ENCODE data around the gene ITPKC.
"Not testable (repeated sequence)": the region's sequence is repeated elsewhere in the genome, so short reads cannot be mapped to it uniquely, and the experiment has no call there.

The ITPKC gene

GRCh38 chr19:40742477-40742876 lies 25.6 kb downstream of the ITPKC start:
- DNase-seq = no peak

GRCh38 chr19:40742886-40743285 lies 26.0 kb downstream of the ITPKC start:
- no peak for DNase-seq

GRCh38 chr19:40743926-40744325 lies 27.0 kb downstream of the ITPKC start:
- DNase-seq = no peak

- no peak for DNase-seq
These were observed 27.9 kb downstream of the ITPKC start for GRCh38 chr19:40744554-40745401.

- no peak for DNase-seq
These were observed 28.5 kb downstream of the ITPKC start for GRCh38 chr19:40745402-40745780.

- DNase-seq = no peak
These were observed 30.6 kb downstream of the ITPKC start for GRCh38 chr19:40747536-40747935.

GRCh38 chr19:40750058-40750873 lies 33.4 kb downstream of the ITPKC start, which contains the start of gene ACTMAP:
ACTMAP (minus strand) TSS chr19:40750477; CDS start chr19:40749803, 674 bp downstream.
- DNase-seq = peak; percentile 100

GRCh38 chr19:40750874-40751537 lies 34.1 kb downstream of the ITPKC start, which contains the start of gene SNRPA:
SNRPA (plus strand) TSS chr19:40751203; CDS start chr19:40751409, 206 bp downstream.
- DNase-seq = peak; percentile 99

GRCh38 chr19:40752257-40752781 lies 35.4 kb downstream of the ITPKC start:
- DNase-seq = no peak

- no peak for DNase-seq
These were observed 37.8 kb downstream of the ITPKC start for GRCh38 chr19:40754611-40755247.

GRCh38 chr19:40755248-40755624 lies 38.3 kb downstream of the ITPKC start:
- no peak for DNase-seq

- no peak for DNase-seq
These were observed 38.9 kb downstream of the ITPKC start for GRCh38 chr19:40755791-40756190.

GRCh38 chr19:40756502-40757110 lies 39.7 kb downstream of the ITPKC start:
- DNase-seq = no peak

GRCh38 chr19:40758491-40758890 lies 41.6 kb downstream of the ITPKC start:
- DNase-seq = no peak

GRCh38 chr19:40759352-40759751 lies 42.4 kb downstream of the ITPKC start:
- no peak for DNase-seq

GRCh38 chr19:40762754-40763470 lies 46.0 kb downstream of the ITPKC start:
- no peak for DNase-seq

- no peak for DNase-seq
These were observed 46.6 kb downstream of the ITPKC start for GRCh38 chr19:40763526-40763925.

GRCh38 chr19:40763963-40764362 lies 47.1 kb downstream of the ITPKC start:
- no peak for DNase-seq

GRCh38 chr19:40766385-40766784 lies 49.5 kb downstream of the ITPKC start:
- not testable (repeated sequence) for DNase-seq

GRCh38 chr19:40768869-40769268 lies 52.0 kb downstream of the ITPKC start:
- no peak for DNase-seq
